Stomach (tissue), 9 donors: ENCODE data around the gene BRD3OS. TPM values are rescaled to one million over a fixed set of nuclear protein-coding genes. Genes with fewer than 3 reads are reported as not detected.
A peak's percentile ranks its signal among the peaks of the same experiment; 100 is the strongest.

Experiments used
- DNase-seq, 2 donors: peaks; one replicate each; pipeline versions ENCODE4 v3.0.0 to v3.0.0-alpha.2; 2013 to 2019
- H3K27ac ChIP-seq, 5 donors: fragments of 200-600 bp in 4 of 5; sonication (generic) in 4 of 5; one replicate each; pipeline ENCODE4 v1.5.1; 2013 to 2019; ENCODE audit warnings: mild to moderate bottlenecking in 1 of 5, moderate library complexity in 1 of 5
- H3K27me3 ChIP-seq, 3 donors: fragments of 200-600 bp; sonication (generic); one replicate each; pipeline ENCODE4 v1.5.1; 2017 to 2019; ENCODE audit warnings: mixed run types in 1 of 3
- H3K36me3 ChIP-seq, 4 donors: fragments of 200-600 bp; sonication (generic); 1 replicate in 3 of 4; 2 replicates in 1 of 4; pipeline ENCODE4 v1.5.1; 2016 to 2019
- H3K4me1 ChIP-seq, 4 donors: fragments of 200-600 bp; sonication (generic); one replicate each; pipeline ENCODE4 v1.5.1; 2016 to 2019
- H3K4me3 ChIP-seq, 4 donors: fragments of 200-600 bp; sonication (generic) in 3 of 4; one replicate each; pipeline ENCODE4 v1.5.1; 2016 to 2019; ENCODE audit warnings: mild to moderate bottlenecking in 1 of 4
- H3K9me3 ChIP-seq, 4 donors: fragments of 200-600 bp; sonication (generic); one replicate each; pipeline ENCODE4 v1.5.1; 2016 to 2019
- CTCF ChIP-seq, 7 experiments: fragments of 450-650 bp in 4 of 7; fragments of 200-600 bp in 3 of 7; sonication (generic) in 3 of 7; IDR thresholded peaks; one replicate each; pipeline ENCODE4 v1.5.1; 2016 to 2019; ENCODE audit warnings: antibody characterized with exemption in 7 of 7, control low read depth in 2 of 7, mild to moderate bottlenecking in 1 of 7
- EP300 ChIP-seq: sonication (generic); formaldehyde crosslinking; IDR thresholded peaks from one replicate; pipeline ENCODE4 v1.6.1; 2017; ENCODE audit warnings: antibody characterized with exemption
- POLR2A ChIP-seq, 4 donors: fragments of 450-650 bp; IDR thresholded peaks; one replicate each; pipeline ENCODE4 v1.6.1; 2016; ENCODE audit warnings: antibody characterized with exemption in 4 of 4, control low read depth in 2 of 4, mild to moderate bottlenecking in 1 of 4, moderate library complexity in 1 of 4
- POLR2AphosphoS5 ChIP-seq, 3 donors: sonication (generic); formaldehyde crosslinking; IDR thresholded peaks; one replicate each; pipeline ENCODE4 v1.6.1; 2016; ENCODE audit warnings: antibody characterized with exemption in 3 of 3
- WGBS, 5 donors: extraction: QIAGEN DNeasy Blood & Tissue Kit in 3 of 5; methylation state at CpG; one replicate each; pipeline versions ENCODE4 v1.1.5 to v1.1.7; 2013 to 2018; 5-methylcytosine and 5-hydroxymethylcytosine counted together
- intact Hi-C: fragments of 100-400 bp; cut with DNase I; formaldehyde crosslinking; loops from one replicate; pipeline ENCODE4 v1.15.1; 2023; ENCODE audit warnings: low total_unique reads
- polyA plus RNA-seq, 3 donors: library from polyadenylated mRNA; stranded (reverse); fragments of 200-250 nt; gene quantifications; one replicate each; pipeline ENCODE4 v1.2.3, GENCODE V29; 2013
- total RNA-seq, 5 donors: library from RNA; depleted of rRNA; stranded (reverse); fragments of >200 nt; gene quantifications; one replicate each; pipeline versions ENCODE4 v1.1.0 to v1.2.3, GENCODE V29; 2014 to 2016
- donor health status: healthy with polysubstance abuse.
- donor health status: Bipolar disorder and iron deficiency.
- donor health status: healthy.

BRD3OS gene
- total and polyA plus RNA-seq, 8 donors: 2.4 to 12.0 (median 6.2) TPM; not detected in 1

GRCh38 chr9:133990366-133991213, 34.7 kb upstream of the BRD3OS start:
- 16 to 36% (median 18%) methylated on average over 27 to 31 of the region's 31 CpGs for WGBS, 5 donors
- peak overlapping the region; percentile 5 to 95 (median 81) for H3K27ac ChIP-seq
- peak; percentile 62 to 93 for DNase-seq

GRCh38 chr9:133991214-133991921, 33.9 kb upstream of the BRD3OS start:
- peak overlapping the region; percentile 5 to 95 (median 81) for H3K27ac ChIP-seq
- H3K27me3 ChIP-seq: peaks cover 0 to 34% (median 0%) of the 10 kb centered on the region in 3 donors
- intact Hi-C loops: no loop called here
- H3K4me3 ChIP-seq: peak overlapping the region; percentile 67 to 79 (median 75)
- TF ChIP-seq POLR2A (IDR thresholded peaks at IDR 0.05) (no peak), CTCF (IDR thresholded peaks at IDR 0.05) (no peak), EP300 (no peak), POLR2AphosphoS5 (IDR thresholded peaks at IDR 0.05) (no peak)
- peaks cover 29 to 41% (median 38%) of the 10 kb centered on the region in 4 donors for H3K4me1 ChIP-seq
- H3K36me3 ChIP-seq: no peaks in the 10 kb centered on the region
- DNase-seq: peak in 1 of 2 donors; percentile 60
- no peaks in the 10 kb centered on the region for H3K9me3 ChIP-seq
- 0 to 4% (median 1%) methylated on average over 51 to 82 of the region's 82 CpGs for WGBS, 5 donors

More at GRCh38 chr9:133990366-133991213, 34.7 kb upstream of the BRD3OS start:
- Histone ChIP-seq H3K4me3 (peak overlapping the region; percentile 67 to 79 (median 75)), H3K27me3 (peaks cover 0 to 34% (median 0%) of the 10 kb centered on the region in 3 donors), H3K36me3 (no peaks in the 10 kb centered on the region), H3K9me3 (no peaks in the 10 kb centered on the region), H3K4me1 (peaks cover 29 to 41% (median 38%) of the 10 kb centered on the region in 4 donors)
- intact Hi-C loops: no loop called here
- TF ChIP-seq EP300: no peak
- TF ChIP-seq POLR2AphosphoS5 (IDR thresholded peaks at IDR 0.05): peak in 1 of 3 donors; percentile 44
- TF ChIP-seq POLR2A (IDR thresholded peaks at IDR 0.05): no peak
- TF ChIP-seq CTCF (IDR thresholded peaks at IDR 0.05): no peak

- Histone ChIP-seq H3K36me3 (no peaks in the 10 kb centered on the region), H3K27ac (peak within 1 kb of the TSS; percentile 87 to 95 (median 88)), H3K9me3 (no peaks in the 10 kb centered on the region), H3K27me3 (peaks cover 0 to 34% (median 3%) of the 10 kb centered on the region in 3 donors), H3K4me3 (peak within 1 kb of the TSS; percentile 67 to 79 (median 75)), H3K4me1 (peaks cover 29 to 41% (median 38%) of the 10 kb centered on the region in 4 donors)
- WGBS, 5 donors: 0 to 1% (median 0%) methylated on average over 19 to 124 of the region's 124 CpGs
- TF ChIP-seq EP300 (no peak), POLR2A (IDR thresholded peaks at IDR 0.05) (no peak), POLR2AphosphoS5 (IDR thresholded peaks at IDR 0.05) (no peak), CTCF (IDR thresholded peaks at IDR 0.05) (no peak)
- intact Hi-C loops: no loop called here
- DNase-seq: peak; percentile 65 to 81
Observed at GRCh38 chr9:133991964-133992779, 33.1 kb upstream of the BRD3OS start, which contains the start of gene VAV2. Gene VAV2 (minus strand): TSS chr9:133992324. CDS start chr9:133992278, 46 bp downstream.
